SK-N-SH (cell line): ENCODE measurements around the gene KTN1. TPM values are rescaled to one million over a fixed set of nuclear protein-coding genes. Genes with fewer than 3 reads are reported as not detected.

Experiments
- CTCF ChIA-PET: fragments of 300-600, 350-600 bp; formaldehyde crosslinking; extraction: SDS; loops from one replicate; lab custom pipeline; 2021; lab: Yijun Ruan, JAX
- POLR2A ChIA-PET: fragments of 350-600 bp; sonication (Branson Sonifier 250); formaldehyde crosslinking; extraction: SDS; loops from one replicate; lab custom pipeline; 2020; ENCODE audit warnings: antibody characterized with exemption, inconsistent platforms; lab: Yijun Ruan, JAX
- DNase-seq: peaks from one replicate; pipeline ENCODE4 v3.0.0; 2012
- H2AFZ ChIP-seq: fragments of 200-600 bp; sonication (generic); 2 replicates; pipeline ENCODE4 v1.8.1; 2016; ENCODE audit warnings: antibody characterized with exemption, mild to moderate bottlenecking, low read depth
- H3F3A ChIP-seq: fragments of 200-600 bp; sonication (generic); replicated peaks from 2 replicates; pipeline ENCODE3; 2016; ENCODE audit warnings: antibody characterized with exemption, mild to moderate bottlenecking; ENCODE audit not compliant: insufficient read depth
- H3K27ac ChIP-seq, 2 experiments: fragments of 200-500 bp in 1 of 2; fragments of 200-600 bp in 1 of 2; sonication (Bioruptor generic) in 1 of 2; sonication (generic), shearing (Covaris generic) in 1 of 2; 2 replicates each; pipeline versions ENCODE4 v1.5.1 to v1.6.1; 2014 to 2016; ENCODE audit warnings: low read depth in 2 of 2, inconsistent platforms in 1 of 2, low read length in 1 of 2, mild to moderate bottlenecking in 1 of 2, mixed read lengths in 1 of 2
- H3K27me3 ChIP-seq: fragments of 200-600 bp; sonication (generic), shearing (Covaris generic); 2 replicates; pipeline ENCODE4 v1.6.1; 2016; ENCODE audit warnings: mixed run types; ENCODE audit not compliant: insufficient read depth
- H3K36me3 ChIP-seq, 2 experiments: fragments of 200-500 bp in 1 of 2; fragments of 200-600 bp in 1 of 2; sonication (Bioruptor generic) in 1 of 2; sonication (generic) in 1 of 2; replicated peaks in 1 of 2; 2 replicates each; pipeline versions ENCODE3 to v1.5.1; 2014 to 2016; ENCODE audit warnings: low read length in 1 of 2, mild to moderate bottlenecking in 1 of 2; ENCODE audit not compliant: insufficient read depth in 2 of 2, control insufficient read depth in 1 of 2
- H3K4me1 ChIP-seq, 2 experiments: fragments of 200-500 bp in 1 of 2; fragments of 200-600 bp in 1 of 2; sonication (Bioruptor generic) in 1 of 2; sonication (generic), shearing (Covaris generic) in 1 of 2; 2 replicates each; pipeline versions ENCODE4 v1.5.1 to v1.6.1; 2014 to 2016; ENCODE audit warnings: low read depth in 1 of 2, low read length in 1 of 2, mixed run types in 1 of 2; ENCODE audit not compliant: insufficient read depth in 2 of 2, control insufficient read depth in 1 of 2
- H3K4me2 ChIP-seq: fragments of 200-600 bp; sonication (generic), shearing (Covaris generic); 2 replicates; pipeline ENCODE4 v1.6.1; 2017; ENCODE audit warnings: mixed run types
- H3K4me3 ChIP-seq, 2 experiments: fragments of 200-500 bp in 1 of 2; fragments of 200-600 bp in 1 of 2; sonication (Bioruptor generic) in 1 of 2; sonication (generic), shearing (Covaris generic) in 1 of 2; 2 replicates each; pipeline versions ENCODE4 v1.5.1 to v1.8.1; 2014 to 2016; ENCODE audit warnings: low read depth in 2 of 2, inconsistent platforms in 1 of 2, low read length in 1 of 2, mild to moderate bottlenecking in 1 of 2, mixed read lengths in 1 of 2, moderate library complexity in 1 of 2
- H3K79me2 ChIP-seq: fragments of 200-600 bp; sonication (generic); 2 replicates; pipeline ENCODE4 v1.8.1; 2017; ENCODE audit warnings: mild to moderate bottlenecking; ENCODE audit not compliant: insufficient read depth
- H3K9ac ChIP-seq: fragments of 200-600 bp; sonication (generic); 2 replicates; pipeline ENCODE4 v1.6.1; 2017; ENCODE audit warnings: mixed run types
- H3K9me2 ChIP-seq: fragments of 200-600 bp; sonication (generic); 2 replicates; pipeline ENCODE4 v1.6.1; 2017; ENCODE audit warnings: mixed run types
- H3K9me3 ChIP-seq: fragments of 200-600 bp; sonication (generic); 2 replicates; pipeline ENCODE4 v1.6.1; 2017; ENCODE audit warnings: mixed run types, mild to moderate bottlenecking, moderate library complexity
- H4K20me1 ChIP-seq: fragments of 200-600 bp; sonication (generic); 2 replicates; pipeline ENCODE4 v1.6.1; 2017; ENCODE audit warnings: mild to moderate bottlenecking, mixed run types; ENCODE audit not compliant: insufficient read depth
- CTCF ChIP-seq: fragments of 200-600 bp; sonication (generic); IDR thresholded peaks from 2 replicates; pipeline ENCODE4 v1.6.1; 2017; ENCODE audit warnings: antibody characterized with exemption, mild to moderate bottlenecking, moderate library complexity
- ELF1 ChIP-seq: IDR thresholded peaks from 2 replicates; pipeline ENCODE4 v1.4.0; 2012
- EP300 ChIP-seq, 2 experiments: IDR thresholded peaks; 2 replicates each; pipeline versions ENCODE4 v1.4.0 to v1.6.1; 2012; ENCODE audit warnings: borderline replicate concordance in 1 of 2, low read depth in 1 of 2, low read length in 1 of 2
- GABPA ChIP-seq: IDR thresholded peaks from 2 replicates; pipeline ENCODE4 v1.4.0; 2012; ENCODE audit warnings: low read depth, mild to moderate bottlenecking
- IRF3 ChIP-seq: fragments of 150-350 bp; IDR thresholded peaks from 2 replicates; pipeline ENCODE4 v1.6.1; 2016; ENCODE audit warnings: mild to moderate bottlenecking, low read depth, low read length
- JUND ChIP-seq: IDR thresholded peaks from 2 replicates; pipeline ENCODE4 v1.4.0; 2012
- NFIC ChIP-seq: IDR thresholded peaks from 2 replicates; pipeline ENCODE4 v1.4.0; 2012; ENCODE audit warnings: borderline replicate concordance
- PBX3 ChIP-seq: IDR thresholded peaks from 2 replicates; pipeline ENCODE4; 2012
- POLR2AphosphoS5 ChIP-seq: IDR thresholded peaks from 2 replicates; pipeline ENCODE4 v1.6.1; 2012; ENCODE audit warnings: low read depth, low read length
- REST ChIP-seq: IDR thresholded peaks from 2 replicates; pipeline ENCODE4 v1.6.1; 2012; ENCODE audit warnings: mild to moderate bottlenecking, low read depth, low read length, moderate library complexity
- RXRA ChIP-seq: IDR thresholded peaks from 2 replicates; pipeline ENCODE4 v1.4.0; 2012; ENCODE audit warnings: low read depth, mild to moderate bottlenecking, borderline replicate concordance
- SIN3A ChIP-seq: IDR thresholded peaks from 2 replicates; pipeline ENCODE4 v1.6.1; 2012; ENCODE audit warnings: low read depth, mild to moderate bottlenecking, low read length, moderate library complexity, borderline replicate concordance
- SMC3 ChIP-seq: IDR thresholded peaks from 2 replicates; pipeline ENCODE4 v1.6.1; 2012; ENCODE audit warnings: low read depth, low read length, improper control_type of control experiment
- TAF1 ChIP-seq: IDR thresholded peaks from 2 replicates; pipeline ENCODE4 v1.6.1; 2012; ENCODE audit warnings: low read depth, mild to moderate bottlenecking, low read length, moderate library complexity, borderline replicate concordance
- TCF12 ChIP-seq: IDR thresholded peaks from 2 replicates; pipeline ENCODE4 v1.4.0; 2012
- USF1 ChIP-seq: IDR thresholded peaks from 2 replicates; pipeline ENCODE4 v1.4.0; 2012; ENCODE audit warnings: low read depth, borderline replicate concordance
- USF2 ChIP-seq: fragments of 150-350 bp; IDR thresholded peaks from 2 replicates; pipeline ENCODE4 v1.6.1; 2017; ENCODE audit warnings: antibody characterized with exemption, low read length, low read depth, borderline replicate concordance
- YY1 ChIP-seq: IDR thresholded peaks from 2 replicates; pipeline ENCODE4 v1.4.0; 2012; ENCODE audit warnings: low read depth, mild to moderate bottlenecking
- WGBS: methylation state at CpG from one replicate; pipeline ENCODE4 v1.1.6; 2017; ENCODE audit warnings: low lambda C conversion rate; 5-methylcytosine and 5-hydroxymethylcytosine counted together
- polyA plus RNA-seq, 3 experiments: library from polyadenylated mRNA; depleted of rRNA; stranded (reverse); fragments of >200 nt; gene quantifications; 2 replicates each; pipeline ENCODE4 v1.2.3, GENCODE V29; 2012

The KTN1 gene
- polyA plus RNA-seq, 1 of the 3 experiments (the other 2 are of a cell fraction), result 39.5 TPM

GRCh38 chr14:55712491-55712890, 132.5 kb downstream of the KTN1 start:
- Histone ChIP-seq H3K79me2 (no peaks in the 10 kb centered on the region), H3K36me3 (no peaks in the 10 kb centered on the region), H3K9ac (no peak overlapping the region), H3K27me3 (no peaks in the 10 kb centered on the region), H4K20me1 (no peaks in the 10 kb centered on the region), H3K9me3 (no peaks in the 10 kb centered on the region), H3F3A (no peaks in the 10 kb centered on the region), H3K27ac (no peak overlapping the region), H3K4me3 (no peak overlapping the region), H3K4me2 (no peak overlapping the region), H3K4me1 (no peaks in the 10 kb centered on the region; a peak in 2 of 4 replicates), H3K9me2 (no peaks in the 10 kb centered on the region), H2AFZ (no peak overlapping the region)
- TF ChIP-seq PBX3, result no peak
- TF ChIP-seq USF2, result no peak
- TF ChIP-seq TCF12, result no peak
- no peak for DNase-seq
- ChIA-PET POLR2A (no interaction called here), CTCF (interaction anchor here (0.8 to 1.6 kb wide), 2 partner anchors 267 to 762 kb away, joined by 4 to 6 read pairs; no protein-coding TSS in a partner anchor)
- 55% methylated on average over 5 of the region's 5 CpGs for WGBS

GRCh38 chr14:55713486-55713885, 133.5 kb downstream of the KTN1 start:
- Histone ChIP-seq H3K36me3 (no peaks in the 10 kb centered on the region), H3K9me3 (no peaks in the 10 kb centered on the region), H3K4me2 (no peak overlapping the region), H3K9me2 (no peaks in the 10 kb centered on the region), H3K4me1 (no peaks in the 10 kb centered on the region; a peak in 2 of 4 replicates), H3K4me3 (no peak overlapping the region), H2AFZ (no peak overlapping the region), H3F3A (no peaks in the 10 kb centered on the region), H4K20me1 (no peaks in the 10 kb centered on the region), H3K27me3 (no peaks in the 10 kb centered on the region), H3K27ac (no peak overlapping the region), H3K79me2 (no peaks in the 10 kb centered on the region), H3K9ac (no peak overlapping the region)
- WGBS, result 99% methylated on average over 4 of the region's 4 CpGs
- no peak for DNase-seq
- CTCF ChIA-PET, result interaction anchor here (0.8 to 1.6 kb wide), 2 partner anchors 268 to 761 kb away, joined by 4 to 6 read pairs; no protein-coding TSS in a partner anchor
- POLR2A ChIA-PET, result no interaction called here
- TF ChIP-seq CTCF (no peak), USF1 (no peak), YY1 (no peak), POLR2AphosphoS5 (no peak), JUND (no peak), GABPA (no peak), SIN3A (no peak), IRF3 (no peak), TAF1 (no peak), ELF1 (no peak), REST (no peak), SMC3 (no peak), RXRA (no peak), NFIC (no peak), EP300 (IDR thresholded peaks at IDR 0.05; ENCODE audit: borderline replicate concordance in 1 of 2, low read depth in 1 of 2, low read length in 1 of 2) (no peak)
